ENCODE results near the gene GPR25.
A peak's percentile ranks its signal among the peaks of the same experiment; 100 is the strongest.
"Not testable (repeated sequence)": the region's sequence is repeated elsewhere in the genome, so short reads cannot be mapped to it uniquely, and the experiment has no call there.

Gene GPR25

DNA sequence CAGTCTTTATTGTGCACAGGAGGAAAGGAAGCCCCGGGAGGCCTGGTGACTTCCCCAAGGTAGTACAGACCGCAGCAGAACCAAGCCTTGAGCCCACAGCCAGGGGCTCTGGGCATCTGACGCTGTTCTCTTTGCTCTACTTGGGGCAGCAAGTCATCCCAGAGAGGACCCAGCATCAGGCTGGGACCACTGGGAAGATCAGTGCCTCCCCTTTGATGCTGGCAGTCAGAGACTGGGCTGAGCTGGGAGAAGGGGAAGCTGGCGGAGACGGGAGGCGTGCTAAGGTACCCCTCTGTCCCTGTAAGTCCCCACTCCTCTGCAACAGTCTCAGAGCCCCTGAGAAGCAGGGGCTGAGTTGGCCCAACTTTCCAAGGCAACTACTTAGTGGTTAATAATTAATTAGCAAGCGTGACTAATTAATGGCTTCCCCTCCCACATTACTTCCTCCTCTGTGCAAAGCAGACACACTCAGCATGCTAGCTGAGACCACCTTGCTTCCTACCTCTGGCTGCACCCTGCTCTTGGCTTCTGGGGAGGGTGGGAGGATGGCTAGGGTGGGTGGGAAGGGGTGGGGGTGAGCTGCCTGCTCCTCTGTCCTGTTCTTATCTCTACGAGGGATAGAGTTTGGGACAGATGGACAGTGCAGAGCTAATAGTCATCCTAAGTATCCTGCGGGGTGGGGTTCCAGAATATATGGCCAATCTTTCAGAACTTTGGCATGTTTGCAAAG, 23.2 kb downstream of the GPR25 start:
- no peak for DNase-seq

- DNase-seq = no peak
Observed at GRCh38 chr1:200896531-200897196, 23.9 kb downstream of the GPR25 start.

DNA sequence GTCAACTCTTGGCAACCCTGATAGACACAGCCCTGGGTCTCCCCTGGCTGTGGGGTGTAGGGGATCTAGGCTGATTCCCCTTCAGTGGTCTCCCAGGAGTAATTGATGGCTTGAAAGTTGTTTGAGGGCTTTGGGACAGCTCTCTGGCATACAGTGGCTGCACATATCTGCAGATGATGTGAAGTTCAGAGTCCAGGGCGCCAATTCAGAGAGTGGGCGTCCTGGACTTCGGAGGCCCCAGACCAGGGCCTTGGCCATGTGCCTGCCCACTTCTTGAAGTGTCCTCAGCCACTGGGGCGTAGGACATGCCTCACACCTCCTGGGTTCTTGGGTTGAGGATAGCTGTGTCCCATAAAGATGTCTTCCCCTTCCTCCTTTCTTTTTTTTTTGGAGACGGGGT, 24.5 kb downstream of the GPR25 start:
- DNase-seq = no peak

- DNase-seq = no peak
Observed at GRCh38 chr1:200899015-200899386, 26.2 kb downstream of the GPR25 start.

DNA sequence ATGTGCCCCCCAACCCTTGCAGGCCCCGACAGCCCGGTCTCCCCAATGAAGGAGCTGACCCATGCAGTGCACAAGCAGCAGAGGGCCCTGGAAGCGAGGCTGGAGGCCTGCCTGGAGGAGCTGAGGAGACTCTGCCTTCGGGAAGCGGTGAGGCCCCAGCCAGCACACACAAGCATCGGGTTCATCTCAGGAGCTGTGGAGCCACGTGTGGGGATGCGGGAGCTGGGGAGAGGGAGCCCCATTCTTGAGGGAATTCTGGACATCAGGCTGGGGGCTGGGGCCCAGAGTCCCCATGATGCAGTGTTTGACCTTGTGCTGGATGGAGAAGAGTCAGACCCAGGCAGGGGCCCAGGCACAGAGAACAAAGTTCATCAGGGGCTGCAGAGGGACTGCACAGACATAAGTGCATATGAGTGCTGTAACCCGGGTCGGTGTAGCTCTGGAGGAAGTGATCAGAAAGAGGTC, 26.7 kb downstream of the GPR25 start:
- DNase-seq = no peak

GRCh38 chr1:200899954-200900867, 27.4 kb downstream of the GPR25 start:
- no peak for DNase-seq

GRCh38 chr1:200900877-200901276, 28.1 kb downstream of the GPR25 start:
- DNase-seq = no peak

DNA sequence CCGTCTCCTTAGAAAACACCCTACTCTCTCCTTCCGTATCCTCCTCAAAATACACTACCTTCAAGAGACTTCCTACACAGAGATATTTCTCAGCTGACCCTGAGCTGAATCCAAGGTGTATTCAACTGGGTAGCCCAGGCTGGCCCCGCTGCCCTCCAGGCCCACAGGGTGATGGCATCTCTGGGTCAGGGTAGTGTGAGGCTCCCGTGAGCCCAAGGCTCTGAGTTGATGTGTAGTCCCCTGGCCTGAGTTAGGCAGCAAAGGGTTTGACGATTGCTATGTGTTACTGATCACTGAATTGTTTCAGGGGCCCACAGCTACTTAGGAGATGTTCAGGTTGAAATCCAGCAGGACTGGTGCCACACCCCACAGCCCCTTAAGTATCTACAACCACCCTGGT, 28.6 kb downstream of the GPR25 start:
- DNase-seq = no peak

GRCh38 chr1:200901796-200902444, 29.1 kb downstream of the GPR25 start:
- no peak for DNase-seq

- no peak for DNase-seq
Observed at GRCh38 chr1:200903793-200904192, 31.0 kb downstream of the GPR25 start.

GRCh38 chr1:200904772-200905171, 32.0 kb downstream of the GPR25 start:
- DNase-seq = no peak

DNA sequence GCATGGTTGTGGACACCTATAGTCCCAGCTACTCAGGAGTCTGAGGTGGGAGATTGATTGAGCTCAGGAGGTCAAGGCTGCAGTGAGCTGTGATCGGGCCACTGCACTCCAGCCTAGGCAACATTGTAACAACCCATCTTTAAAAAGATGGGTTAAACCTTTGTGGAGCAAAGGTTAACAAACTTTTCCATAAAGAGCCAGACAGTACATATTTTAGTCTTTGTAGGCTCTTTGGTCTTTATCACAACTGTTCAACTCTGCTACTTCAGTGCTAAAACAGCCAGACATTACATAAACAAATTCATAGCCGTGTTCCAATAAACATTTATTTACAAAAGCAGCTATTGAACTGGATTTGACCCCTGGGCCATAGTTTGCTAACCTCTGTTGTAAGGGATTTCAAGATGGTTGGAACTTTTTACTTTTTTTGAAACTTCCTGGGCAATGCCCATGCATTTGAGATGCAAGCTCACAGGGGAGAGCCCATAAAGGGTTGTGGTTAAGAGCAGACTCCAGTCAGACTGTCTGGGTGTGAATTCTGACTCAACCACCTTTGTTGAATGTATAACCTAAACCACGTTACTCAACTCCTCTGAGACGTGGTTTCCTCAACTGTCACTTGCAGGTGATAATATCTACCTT, 32.8 kb downstream of the GPR25 start:
- DNase-seq = peak in 1 of 2 experiments; percentile 51

DNA sequence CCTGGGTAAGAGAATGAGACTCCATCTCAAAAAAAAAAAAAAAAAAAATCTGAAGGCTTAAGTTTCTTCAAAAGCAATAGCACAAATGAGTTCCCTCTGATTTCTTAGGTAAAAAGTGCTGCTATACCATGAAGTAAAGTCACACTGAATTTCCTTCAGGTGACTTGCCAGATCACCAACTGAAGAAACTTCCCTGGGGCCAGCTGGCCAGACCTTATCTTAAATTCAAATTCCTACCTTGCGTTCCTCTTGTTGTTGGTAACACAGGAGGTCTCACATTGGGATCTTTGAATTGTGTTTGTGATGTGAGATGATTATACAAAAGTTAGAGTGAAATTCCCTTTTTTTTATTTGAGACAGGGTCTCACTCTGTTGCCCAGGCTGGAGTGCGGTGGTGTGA, 33.7 kb downstream of the GPR25 start:
- no peak for DNase-seq

DNA sequence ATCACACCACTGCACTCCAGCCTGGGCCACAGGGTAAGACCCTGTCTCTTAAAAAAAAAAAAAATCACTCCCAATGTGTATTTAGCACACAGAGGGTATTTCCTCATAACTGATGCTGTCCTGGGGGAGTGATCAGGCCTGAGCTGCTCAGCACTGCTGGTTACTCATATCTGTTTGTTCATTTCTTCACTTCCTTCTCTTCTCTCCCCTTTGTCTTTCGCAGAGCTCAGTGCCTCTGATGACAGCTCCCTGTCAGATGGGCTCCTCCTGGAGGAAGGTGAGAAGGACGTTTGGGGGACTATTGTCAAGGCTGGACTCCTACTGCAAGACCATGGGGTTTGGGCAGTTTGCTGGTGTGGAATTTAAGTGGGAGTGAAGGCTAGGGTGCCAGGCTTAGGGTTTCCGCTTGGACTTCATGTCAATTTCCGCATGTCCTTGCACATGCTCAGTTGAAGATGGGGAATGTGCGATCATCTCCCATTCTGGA, 34.9 kb downstream of the GPR25 start:
- no peak for DNase-seq

GRCh38 chr1:200908191-200908868, 35.5 kb downstream of the GPR25 start:
- no peak for DNase-seq

- no peak for DNase-seq
Observed at GRCh38 chr1:200909071-200909470, 36.3 kb downstream of the GPR25 start.

- DNase-seq = no peak
Observed at GRCh38 chr1:200909757-200910239, 37.0 kb downstream of the GPR25 start.

- DNase-seq = no peak
Observed at GRCh38 chr1:200911361-200911760, 38.6 kb downstream of the GPR25 start.

- DNase-seq = not testable (repeated sequence)
Observed at GRCh38 chr1:200911936-200912335, 39.2 kb downstream of the GPR25 start.

DNA sequence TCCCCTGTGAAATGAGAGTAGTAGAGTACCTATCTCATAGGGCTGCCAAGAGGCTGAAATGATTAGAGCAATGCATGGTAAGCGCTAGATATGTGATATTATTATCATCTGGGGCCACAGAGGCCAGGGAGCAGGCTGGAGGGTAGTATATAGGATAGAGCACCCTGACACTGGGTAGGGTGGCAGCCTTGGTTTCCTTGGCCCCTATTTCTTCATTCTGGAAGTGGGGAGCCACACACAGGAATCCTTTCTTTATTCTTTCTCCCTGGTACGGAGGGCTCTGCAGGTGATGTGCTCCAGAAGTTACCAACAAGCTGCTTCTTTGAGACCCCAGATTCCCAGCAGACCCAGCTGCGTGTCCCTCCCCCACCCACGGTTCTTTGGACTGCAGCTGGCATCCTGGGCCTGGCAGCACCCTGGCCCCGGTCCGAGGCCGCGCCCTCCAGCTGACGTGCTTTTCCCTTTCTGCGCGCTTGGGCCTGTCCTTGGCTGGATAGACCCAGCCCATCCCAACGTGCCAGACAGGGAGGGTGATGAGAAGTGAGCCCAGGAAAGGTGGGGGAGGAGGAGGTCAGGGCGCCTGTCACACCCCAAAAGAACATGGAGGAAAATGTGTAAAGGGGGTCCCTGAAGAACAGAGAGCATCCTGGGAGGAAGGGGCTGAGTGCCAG, 40.1 kb downstream of the GPR25 start:
- no peak for DNase-seq

DNA sequence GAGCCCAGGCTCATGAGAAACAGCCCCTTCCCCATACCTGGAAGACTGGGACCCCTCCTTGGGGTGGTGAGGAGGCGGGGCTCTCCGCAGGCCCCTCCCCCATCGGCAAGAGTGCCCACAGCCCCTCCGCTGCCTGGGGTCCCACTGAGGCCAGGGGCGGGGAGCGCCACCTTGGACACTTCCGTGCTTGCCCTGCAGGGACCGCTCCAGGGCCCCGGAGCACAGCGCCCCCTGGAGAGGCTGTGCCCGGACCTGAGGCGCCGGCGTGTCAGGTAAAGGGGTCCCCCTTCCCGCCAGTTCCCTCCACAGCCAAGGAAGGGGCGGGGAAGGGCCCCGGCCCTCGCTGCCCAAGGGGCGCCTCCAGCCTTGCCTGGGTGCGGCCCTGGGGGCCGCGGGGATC, 43.4 kb downstream of the GPR25 start:
- DNase-seq = no peak
